Dermis microvascular lymphatic vessel endothelial cell (primary cell): ENCODE results near the gene PDIA4. TPM values are rescaled to one million over a fixed set of nuclear protein-coding genes. Genes with fewer than 3 reads are reported as not detected.
"Not testable (repeated sequence)": the region's sequence is repeated elsewhere in the genome, so short reads cannot be mapped to it uniquely, and the experiment has no call there.

ENCODE experiments used
- DNase-seq, 2 donors: peaks; one replicate each; pipeline versions ENCODE4 v3.0.0 to v3.0.0-alpha.2; 2010; ENCODE audit warnings: low read depth in 2 of 2
- total RNA-seq: library from RNA; depleted of rRNA; stranded (reverse); fragments of >200 nt; gene quantifications from 2 replicates; pipeline ENCODE4 v1.2.1, GENCODE V29; 2014

The PDIA4 gene
- total RNA-seq, 1 donor from 2014 or later: 239 TPM

GRCh38 chr7:149003560-149004305, 24.6 kb downstream of the PDIA4 start:
- DNase-seq: no peak

GRCh38 chr7:149003018-149003417, 25.3 kb downstream of the PDIA4 start:
- no peak for DNase-seq

GRCh38 chr7:149002604-149003003, 25.7 kb downstream of the PDIA4 start:
- DNase-seq: no peak

- DNase-seq: no peak
These were observed 26.8 kb downstream of the PDIA4 start for GRCh38 chr7:149001427-149002068.

GRCh38 chr7:149000961-149001360, 27.3 kb downstream of the PDIA4 start:
- no peak for DNase-seq

GRCh38 chr7:148999192-148999591, 29.1 kb downstream of the PDIA4 start:
- DNase-seq: no peak

GRCh38 chr7:148997497-148997896, 30.8 kb downstream of the PDIA4 start:
- no peak for DNase-seq

GRCh38 chr7:148994576-148994975, 33.7 kb downstream of the PDIA4 start:
- DNase-seq: no peak

GRCh38 chr7:148993193-148993592, 35.1 kb downstream of the PDIA4 start:
- no peak for DNase-seq

- no peak for DNase-seq
These were observed 36.8 kb downstream of the PDIA4 start for GRCh38 chr7:148991536-148991935.

- no peak for DNase-seq
These were observed 40.4 kb downstream of the PDIA4 start for GRCh38 chr7:148987751-148988512.

- peak; percentile 74 to 93 for DNase-seq
These were observed 41.1 kb downstream of the PDIA4 start for GRCh38 chr7:148987010-148987750.

GRCh38 chr7:148986742-148987009, 41.6 kb downstream of the PDIA4 start:
- no peak for DNase-seq

GRCh38 chr7:148983200-148984146, 44.8 kb downstream of the PDIA4 start:
- DNase-seq: peak; percentile 45 to 66

GRCh38 chr7:148982654-148983199, 45.6 kb downstream of the PDIA4 start:
- no peak for DNase-seq

- no peak for DNase-seq
These were observed 48.5 kb downstream of the PDIA4 start for GRCh38 chr7:148979827-148980226.

GRCh38 chr7:148979072-148979471, 49.2 kb downstream of the PDIA4 start:
- DNase-seq: not testable (repeated sequence)

GRCh38 chr7:148978091-148978490, 50.2 kb downstream of the PDIA4 start:
- no peak for DNase-seq

- no peak for DNase-seq
These were observed 52.4 kb downstream of the PDIA4 start for GRCh38 chr7:148975896-148976295.

- DNase-seq: peak in 1 of 2 donors; percentile 31
These were observed 55.0 kb downstream of the PDIA4 start for GRCh38 chr7:148973256-148973655.
